Measurements from ENCODE around the gene REN. TPM values are rescaled to one million over a fixed set of nuclear protein-coding genes. Genes with fewer than 3 reads are reported as not detected.

Gene REN
- total RNA-seq, 3 donors from 2014 or later (not counting 1 experiment from before 2014, with no cell fraction given) = not detected

GRCh38 chr1:204201348-204202040 lies 35.4 kb upstream of the REN start:
- DNase-seq (no peak), ATAC-seq (no peak)
- H3K27me3 ChIP-seq (ENCODE audit: control insufficient read depth, insufficient read depth, low read length) = peaks cover 2% of the 10 kb centered on the region
- Mint-ChIP-seq H3K36me3 (no peaks in the 10 kb centered on the region), H3K27ac (no peak overlapping the region), H3K4me3 (no peak overlapping the region), H3K27me3 (ENCODE audit: low read depth in 2 of 2) (peaks cover 22 to 36% of the 10 kb centered on the region in 2 donors), H3K4me1 (no peaks in the 10 kb centered on the region), H3K9me3 (no peaks in the 10 kb centered on the region)
- no peaks in the 10 kb centered on the region for H3K9me3 ChIP-seq (ENCODE audit: control insufficient read depth, insufficient read depth, low read length)
- no peak overlapping the region for H3K27ac ChIP-seq (ENCODE audit: low read length)
- no peak overlapping the region for H3K4me3 ChIP-seq (ENCODE audit: low read length)
- no peaks in the 10 kb centered on the region for H3K4me1 ChIP-seq (ENCODE audit: control insufficient read depth, insufficient read depth, low read length)
- no peaks in the 10 kb centered on the region for H3K36me3 ChIP-seq (ENCODE audit: control insufficient read depth, insufficient read depth, low read length)
- 89% methylated on average over 12 of the region's 12 CpGs for WGBS (ENCODE audit: insufficient coverage)
- no peak for TF ChIP-seq CTCF (IDR thresholded peaks at IDR 0.05)
- intact Hi-C loops (cut with micrococcal nuclease) = no loop called here

DNA sequence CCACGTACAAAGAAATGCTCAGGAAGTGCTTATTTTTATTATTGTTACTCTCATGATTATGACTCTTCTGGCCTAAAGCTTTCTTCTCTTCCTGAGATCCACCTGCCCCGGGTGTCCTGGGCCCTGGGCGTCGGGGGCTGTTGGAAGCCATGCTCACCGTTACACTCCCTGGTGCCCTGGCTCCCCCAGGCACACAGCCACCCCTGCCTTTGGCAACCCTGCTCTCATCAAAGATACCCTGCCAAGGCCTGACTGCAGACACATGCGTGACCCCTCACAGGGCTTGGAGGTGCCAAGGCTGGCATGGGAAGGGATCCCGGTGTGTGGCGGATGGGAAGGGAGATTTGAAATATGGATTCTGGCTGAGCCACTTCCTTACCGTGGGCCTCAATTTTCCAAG lies 33.4 kb upstream of the REN start:
- 88% methylated on average over 9 of the region's 9 CpGs for WGBS (ENCODE audit: insufficient coverage)
- Histone ChIP-seq H3K4me1 (ENCODE audit: control insufficient read depth, insufficient read depth, low read length) (peaks cover 5% of the 10 kb centered on the region), H3K36me3 (ENCODE audit: control insufficient read depth, insufficient read depth, low read length) (no peaks in the 10 kb centered on the region), H3K9me3 (ENCODE audit: control insufficient read depth, insufficient read depth, low read length) (no peaks in the 10 kb centered on the region), H3K4me3 (ENCODE audit: low read length) (no peak overlapping the region), H3K27me3 (ENCODE audit: control insufficient read depth, insufficient read depth, low read length) (no peaks in the 10 kb centered on the region), H3K27ac (ENCODE audit: low read length) (no peak overlapping the region)
- peaks cover 13 to 17% of the 10 kb centered on the region in 2 donors for H3K27me3 Mint-ChIP-seq (ENCODE audit: low read depth in 2 of 2)
- intact Hi-C loops (cut with micrococcal nuclease) = no loop called here
- no peak for ATAC-seq
- peaks cover 0 to 8% of the 10 kb centered on the region in 2 donors for H3K4me1 Mint-ChIP-seq
- no peak overlapping the region for H3K4me3 Mint-ChIP-seq
- H3K36me3 Mint-ChIP-seq = no peaks in the 10 kb centered on the region
- no peak overlapping the region for H3K27ac Mint-ChIP-seq
- no peak for TF ChIP-seq CTCF (IDR thresholded peaks at IDR 0.05)
- DNase-seq = no peak
- H3K9me3 Mint-ChIP-seq = no peaks in the 10 kb centered on the region

- H3K4me1 ChIP-seq (ENCODE audit: control insufficient read depth, insufficient read depth, low read length) = peaks cover 5% of the 10 kb centered on the region
- H3K36me3 Mint-ChIP-seq = no peaks in the 10 kb centered on the region
- H3K4me1 Mint-ChIP-seq = peaks cover 0 to 10% of the 10 kb centered on the region in 2 donors
- H3K4me3 Mint-ChIP-seq = no peak overlapping the region
- H3K27me3 Mint-ChIP-seq (ENCODE audit: low read depth in 2 of 2) = peaks cover 6 to 7% of the 10 kb centered on the region in 2 donors
- 81% methylated on average over 15 of the region's 18 CpGs for WGBS (ENCODE audit: insufficient coverage)
- ATAC-seq (no peak), DNase-seq (no peak)
- intact Hi-C loops (cut with micrococcal nuclease) = no loop called here
- no peak overlapping the region for H3K27ac ChIP-seq (ENCODE audit: low read length)
- no peaks in the 10 kb centered on the region for H3K9me3 Mint-ChIP-seq
- no peaks in the 10 kb centered on the region for H3K9me3 ChIP-seq (ENCODE audit: control insufficient read depth, insufficient read depth, low read length)
- H3K36me3 ChIP-seq (ENCODE audit: control insufficient read depth, insufficient read depth, low read length) = no peaks in the 10 kb centered on the region
- TF ChIP-seq CTCF (IDR thresholded peaks at IDR 0.05) = no peak
- H3K4me3 ChIP-seq (ENCODE audit: low read length) = no peak overlapping the region
- H3K27me3 ChIP-seq (ENCODE audit: control insufficient read depth, insufficient read depth, low read length) = no peaks in the 10 kb centered on the region
- H3K27ac Mint-ChIP-seq = no peak overlapping the region
Measured at GRCh38 chr1:204198348-204199340, 32.5 kb upstream of the REN start.
